ENCODE results near the gene AMOTL1. TPM values are rescaled to one million over a fixed set of nuclear protein-coding genes. Genes with fewer than 3 reads are reported as not detected.
"Not testable (repeated sequence)": the region's sequence is repeated elsewhere in the genome, so short reads cannot be mapped to it uniquely, and the experiment has no call there.

The AMOTL1 gene
- total RNA-seq, 4 donors from 2014 or later: 2.5 to 19.0 (median 7.2) TPM

- Histone ChIP-seq H3K4me1 (no peaks in the 10 kb centered on the region), H3K27ac (no peak overlapping the region), H3K27me3 (no peaks in the 10 kb centered on the region), H3K9me3 (no peaks in the 10 kb centered on the region), H3K4me3 (no peak overlapping the region), H3K36me3 (no peaks in the 10 kb centered on the region)
- DNase-seq: no peak
- TF ChIP-seq POLR2A (IDR thresholded peaks at IDR 0.05) (no peak), CTCF (IDR thresholded peaks at IDR 0.05) (no peak)
Measured at GRCh38 chr11:94806014-94806413, 37.9 kb downstream of the AMOTL1 start.

GRCh38 chr11:94806419-94806818 lies 38.3 kb downstream of the AMOTL1 start:
- H3K9me3 ChIP-seq: no peaks in the 10 kb centered on the region
- no peak for TF ChIP-seq CTCF (IDR thresholded peaks at IDR 0.05)
- H3K36me3 ChIP-seq: no peaks in the 10 kb centered on the region
- no peaks in the 10 kb centered on the region for H3K27me3 ChIP-seq
- no peaks in the 10 kb centered on the region for H3K4me1 ChIP-seq
- H3K27ac ChIP-seq: no peak overlapping the region
- H3K4me3 ChIP-seq: no peak overlapping the region
- DNase-seq: no peak

GRCh38 chr11:94809251-94809650 lies 41.1 kb downstream of the AMOTL1 start:
- no peak for DNase-seq
- H3K9me3 ChIP-seq: no peaks in the 10 kb centered on the region
- H3K27me3 ChIP-seq: no peaks in the 10 kb centered on the region
- no peak for TF ChIP-seq POLR2A (IDR thresholded peaks at IDR 0.05)
- TF ChIP-seq CTCF (IDR thresholded peaks at IDR 0.05): no peak
- H3K4me1 ChIP-seq: no peaks in the 10 kb centered on the region
- H3K27ac ChIP-seq: no peak overlapping the region
- no peaks in the 10 kb centered on the region for H3K36me3 ChIP-seq
- no peak overlapping the region for H3K4me3 ChIP-seq

- not testable (repeated sequence) for H3K27me3 ChIP-seq, H3K36me3 ChIP-seq, DNase-seq, H3K4me3 ChIP-seq, H3K9me3 ChIP-seq, H3K4me1 ChIP-seq
- peak overlapping the region in 1 of 4 donors; percentile 18 for H3K27ac ChIP-seq
Measured at GRCh38 chr11:94812724-94813720, 44.9 kb downstream of the AMOTL1 start.

- H3K27me3 ChIP-seq: no peaks in the 10 kb centered on the region
- H3K27ac ChIP-seq: no peak overlapping the region
- no peak overlapping the region for H3K4me3 ChIP-seq
- DNase-seq: no peak
- H3K9me3 ChIP-seq: no peaks in the 10 kb centered on the region
- H3K36me3 ChIP-seq: no peaks in the 10 kb centered on the region
- H3K4me1 ChIP-seq: no peaks in the 10 kb centered on the region
- TF ChIP-seq POLR2A (IDR thresholded peaks at IDR 0.05) (no peak), CTCF (IDR thresholded peaks at IDR 0.05) (no peak)
Measured at GRCh38 chr11:94814272-94814976, 46.3 kb downstream of the AMOTL1 start.
